Stimulated activated CD8-positive, alpha-beta memory T cell treated with anti-CD3 and anti-CD28 coated beads, Interleukin-4, amount 100 ng/mL, for 24 hours (primary cell): ENCODE data around the gene FBXL22.
"Not testable (repeated sequence)": the region's sequence is repeated elsewhere in the genome, so short reads cannot be mapped to it uniquely, and the experiment has no call there.

ENCODE experiments used
- DNase-seq: peaks from one replicate; pipeline ENCODE4 v3.0.0-alpha.2; 2020; ENCODE audit warnings: low read depth

FBXL22 gene

DNA sequence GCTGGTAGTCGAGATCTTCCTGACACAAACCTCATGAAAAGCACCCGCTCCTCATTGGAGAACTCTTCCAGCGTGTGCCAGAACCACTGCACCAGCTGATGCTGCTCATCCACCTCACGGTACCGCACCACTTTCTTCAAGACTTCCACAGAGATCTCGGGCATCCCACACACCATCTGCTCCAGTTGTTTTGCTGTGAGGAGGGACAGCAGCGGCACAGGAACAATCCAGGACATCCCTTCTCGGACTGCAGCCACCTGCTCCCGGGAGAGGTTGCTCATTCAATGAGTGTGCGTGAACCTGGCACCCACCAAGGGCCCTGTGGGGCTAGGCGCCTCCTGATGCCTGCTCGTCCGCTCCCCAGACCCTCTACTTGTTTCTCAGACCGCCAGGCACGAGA, 15.1 kb downstream of the FBXL22 start:
- DNase-seq: no peak

DNA sequence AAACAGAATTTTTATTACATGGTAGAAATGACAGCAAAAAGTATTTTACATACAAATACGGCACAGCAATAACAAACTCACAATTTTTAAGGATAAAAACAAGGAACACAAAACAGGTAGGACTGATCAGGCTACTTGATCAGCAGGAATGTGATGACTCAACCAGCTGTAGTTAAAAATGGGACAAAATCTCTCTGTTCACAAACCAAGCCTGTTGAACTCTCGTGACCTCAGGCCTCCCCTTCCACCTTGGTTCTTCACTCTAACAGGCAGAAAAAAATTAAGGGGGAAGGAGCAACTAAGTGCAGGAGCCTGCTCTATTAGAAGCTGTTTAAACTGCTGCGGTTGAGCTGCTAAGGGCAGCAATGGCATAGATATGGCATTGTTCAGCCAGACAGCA, 18.7 kb downstream of the FBXL22 start:
- no peak for DNase-seq

DNA sequence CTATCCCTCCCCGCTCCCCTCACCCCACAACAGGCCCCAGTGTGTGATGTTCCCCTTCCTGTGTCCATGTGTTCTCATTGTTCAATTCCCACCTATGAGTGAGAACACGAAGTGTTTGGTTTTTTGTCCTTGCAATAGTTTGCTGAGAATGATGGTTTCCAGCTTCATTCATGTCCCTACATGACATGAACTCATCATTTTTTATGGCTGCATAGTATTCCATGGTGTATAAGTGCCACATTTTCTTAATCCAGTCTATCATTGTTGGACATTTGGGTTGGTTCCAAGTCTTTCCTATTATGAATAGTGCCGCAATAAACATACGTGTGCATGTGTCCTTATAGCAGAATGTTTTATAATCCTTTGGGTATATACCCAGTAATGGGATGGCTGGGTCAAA, 20.0 kb downstream of the FBXL22 start:
- DNase-seq: not testable (repeated sequence)

DNA sequence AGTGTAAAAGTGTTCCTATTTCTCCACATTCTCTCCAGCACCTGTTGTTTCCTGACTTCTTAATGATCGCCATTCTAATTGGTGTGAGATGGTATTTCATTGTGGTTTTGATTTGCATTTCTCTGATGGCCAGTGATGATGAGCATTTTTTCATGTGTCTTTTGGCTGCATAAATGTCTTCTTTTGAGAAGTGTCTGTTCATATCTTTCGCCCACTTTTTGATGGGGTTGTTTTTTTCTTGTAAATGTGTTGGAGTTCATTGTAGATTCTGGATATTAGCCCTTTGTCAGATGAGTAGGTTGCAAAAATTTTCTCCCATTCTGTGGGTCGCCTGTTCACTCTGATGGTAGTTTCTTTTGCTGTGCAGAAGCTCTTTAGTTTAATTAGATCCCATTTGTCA, 20.4 kb downstream of the FBXL22 start:
- DNase-seq: not testable (repeated sequence)

DNA sequence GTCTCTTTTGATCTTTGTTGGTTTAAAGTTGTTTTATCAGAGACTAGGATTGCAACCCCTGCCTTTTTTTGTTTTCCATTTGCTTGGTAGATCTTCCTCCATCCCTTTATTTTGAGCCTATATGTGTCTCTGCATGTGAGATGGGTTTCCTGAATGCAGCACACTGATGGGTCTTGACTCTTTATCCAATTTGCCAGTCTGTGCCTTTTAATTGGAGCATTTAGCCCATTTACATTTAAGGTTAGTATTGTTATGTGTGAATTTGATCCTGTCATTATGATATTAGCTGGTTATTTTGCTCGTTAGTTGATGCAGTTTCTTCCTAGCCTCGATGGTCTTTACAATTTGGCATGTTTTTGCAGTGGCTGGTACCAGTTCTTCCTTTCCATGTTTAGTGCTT, 23.6 kb downstream of the FBXL22 start:
- not testable (repeated sequence) for DNase-seq

DNA sequence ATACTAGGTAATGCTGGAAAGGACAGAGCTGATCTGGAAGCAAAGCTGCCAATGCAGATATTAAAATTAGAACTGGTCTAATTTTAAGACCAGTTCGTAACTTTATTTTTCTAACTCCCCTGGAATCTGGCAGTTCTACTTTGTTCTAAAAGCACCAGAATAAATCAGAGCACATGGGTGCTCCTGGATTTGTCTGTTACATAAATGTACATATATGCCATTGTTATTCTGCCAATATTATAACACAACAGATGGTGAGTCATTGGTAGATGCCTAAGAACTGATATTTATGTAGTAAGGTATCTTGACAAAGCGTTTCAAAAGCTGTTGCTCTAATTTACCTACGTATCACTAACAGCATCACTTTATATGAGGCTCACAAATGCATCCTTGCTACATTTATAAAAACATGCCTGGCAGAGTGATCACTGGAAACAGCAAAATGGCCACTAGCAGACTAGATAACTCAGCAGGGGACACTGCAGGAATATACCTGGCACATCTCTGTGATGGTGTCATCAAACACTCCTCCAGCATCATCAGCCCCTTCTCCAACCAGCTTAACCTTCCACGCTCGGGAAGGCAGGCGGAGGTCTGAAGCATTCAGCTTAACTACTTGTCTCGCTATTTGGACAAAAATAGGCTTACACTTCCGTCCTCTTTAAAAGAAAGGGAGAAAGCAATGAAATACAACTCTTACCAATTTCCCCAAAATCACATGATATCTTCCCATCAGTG, 26.2 kb downstream of the FBXL22 start:
- no peak for DNase-seq

DNA sequence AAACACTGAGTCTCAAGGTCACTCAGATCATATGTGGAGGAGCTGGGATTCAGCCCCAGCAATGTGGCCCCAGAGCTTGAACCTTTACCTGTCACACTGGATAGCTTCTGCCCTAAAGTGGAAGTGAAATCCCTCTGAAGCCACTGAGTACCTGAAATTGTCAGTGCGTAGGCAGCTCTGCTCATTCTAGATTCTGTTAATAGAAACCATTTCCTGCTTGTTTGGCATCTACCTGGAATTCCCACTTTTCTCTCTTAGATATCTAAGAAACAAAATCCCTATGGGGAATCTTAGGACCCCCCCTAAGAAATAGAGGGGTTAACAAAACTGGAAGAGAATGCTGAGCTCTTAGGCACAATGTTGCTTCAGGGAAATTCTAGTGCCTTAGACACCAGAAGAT, 29.8 kb downstream of the FBXL22 start:
- no peak for DNase-seq

DNA sequence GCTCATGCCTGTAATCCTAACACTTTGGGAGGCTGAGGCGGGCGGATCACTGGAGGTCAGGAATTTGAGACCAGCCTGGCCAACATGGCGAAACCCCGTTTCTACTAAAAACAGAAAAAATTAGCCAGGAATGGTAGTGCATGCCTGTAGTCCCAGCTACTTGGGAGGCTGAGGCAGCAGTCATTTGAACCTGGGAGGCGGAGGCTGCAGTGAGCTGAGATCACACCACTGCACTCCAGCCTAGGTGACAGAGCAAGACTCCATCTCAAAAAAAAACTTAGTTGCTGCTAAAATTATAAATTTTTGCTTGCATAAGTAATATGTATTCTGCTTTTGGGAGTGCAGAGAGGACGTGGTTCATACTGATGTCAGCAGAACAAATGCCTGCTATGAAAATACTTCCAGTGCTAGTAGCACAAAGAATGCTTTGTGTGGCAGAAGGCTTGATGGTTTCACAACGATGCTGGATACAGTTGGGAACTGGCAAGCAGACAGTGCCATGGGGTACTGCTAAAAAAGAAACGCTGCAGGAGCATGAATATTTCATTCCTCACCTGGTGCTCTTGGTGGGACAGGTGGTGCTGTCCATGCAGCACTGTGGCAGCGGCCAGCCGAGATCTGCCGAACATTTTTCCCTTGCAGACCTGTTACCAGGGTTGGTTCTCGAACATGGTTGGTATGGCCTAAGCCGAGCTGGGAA, 31.1 kb downstream of the FBXL22 start:
- DNase-seq: no peak

DNA sequence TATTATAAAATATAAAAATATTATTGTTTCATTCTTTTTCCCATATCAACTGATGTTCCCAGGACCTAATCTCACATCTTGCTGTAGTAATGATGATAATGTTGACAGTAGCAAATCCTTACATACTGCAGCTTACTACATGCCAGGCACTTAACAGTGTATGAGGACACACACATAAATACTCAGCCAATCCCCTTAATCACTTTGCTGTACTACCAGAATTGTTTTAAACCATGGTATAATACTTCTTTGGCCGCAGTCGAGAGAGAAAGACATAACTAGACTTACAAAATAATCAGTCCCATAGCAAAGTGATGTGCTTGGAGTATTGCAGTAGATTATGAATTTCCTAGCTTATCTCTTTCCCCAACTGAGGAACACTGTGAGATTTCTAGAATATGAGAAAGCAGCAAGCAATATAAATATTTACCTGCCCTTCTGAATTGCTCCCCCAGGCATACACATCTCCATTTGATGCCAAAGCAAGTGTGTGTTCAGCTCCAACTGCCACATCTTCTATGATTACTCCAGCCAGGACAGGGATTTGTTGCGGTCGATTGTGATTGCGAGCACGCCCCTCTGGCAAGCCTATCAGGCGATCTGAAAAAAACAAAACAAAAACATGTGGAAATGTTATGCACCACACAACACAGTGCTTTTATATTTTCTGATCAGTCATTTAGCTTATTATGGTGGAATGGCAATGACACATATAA, 33.0 kb downstream of the FBXL22 start:
- no peak for DNase-seq

DNA sequence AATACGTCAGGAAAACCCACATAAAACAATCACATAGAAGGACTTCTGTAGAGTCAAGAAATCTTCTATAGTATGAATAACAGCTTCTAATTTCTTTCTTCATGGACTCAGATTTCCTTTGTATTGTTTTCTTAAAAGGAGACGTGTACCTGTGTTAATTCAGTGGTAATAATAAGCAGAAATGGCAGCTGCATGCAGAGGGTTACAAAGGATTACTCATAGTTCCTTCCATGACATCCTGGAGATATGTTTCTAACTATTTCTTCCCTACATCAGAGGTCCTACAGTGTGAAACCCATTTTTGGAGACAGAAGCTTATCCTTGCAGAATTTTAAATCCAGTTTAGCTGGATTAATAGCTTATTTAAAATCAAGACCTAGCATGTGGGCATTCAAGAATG, 36.1 kb downstream of the FBXL22 start:
- DNase-seq: no peak

DNA sequence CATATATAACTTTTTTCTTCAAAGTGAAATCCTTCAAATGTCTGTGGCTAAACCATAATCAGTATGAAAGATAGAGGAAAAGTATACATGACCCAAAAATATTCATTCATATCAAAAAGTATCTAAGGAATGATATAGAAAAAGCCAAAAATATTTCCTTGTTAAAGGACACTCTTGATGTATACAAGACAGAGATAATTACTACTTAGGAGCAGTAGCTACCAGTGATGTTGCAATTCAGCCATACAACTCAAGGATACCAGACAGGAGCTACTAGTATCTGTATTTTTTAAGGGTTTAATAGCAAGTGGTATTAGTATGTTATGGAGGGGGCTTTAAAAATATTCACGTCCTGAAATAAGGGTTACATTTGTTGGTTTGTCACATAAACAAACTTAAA, 37.0 kb downstream of the FBXL22 start:
- DNase-seq: no peak

DNA sequence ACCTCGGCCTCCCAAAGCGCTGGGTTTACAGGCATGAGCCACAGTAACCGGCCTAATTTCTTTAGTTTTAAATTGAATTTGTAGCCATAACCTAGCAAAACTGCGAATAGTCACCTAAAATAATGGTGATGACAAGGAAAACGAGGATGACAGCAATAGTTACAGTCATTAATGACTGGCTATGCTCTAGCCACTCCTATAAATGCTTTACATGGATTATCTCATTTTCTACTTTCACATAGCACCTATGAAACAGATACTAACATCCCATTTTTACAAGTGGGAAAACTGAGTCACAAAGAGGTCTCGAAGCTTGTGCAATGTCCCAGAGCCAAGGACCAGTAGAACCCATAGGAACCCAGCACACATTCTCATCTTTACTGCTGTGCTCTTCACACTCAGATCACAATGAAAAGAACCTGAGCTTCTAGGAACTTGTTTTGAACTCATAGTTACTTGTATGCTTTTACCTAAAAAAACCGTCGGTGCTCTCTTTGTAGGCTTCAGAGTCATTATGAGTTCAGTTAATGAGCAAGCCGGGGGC, 39.4 kb downstream of the FBXL22 start:
- no peak for DNase-seq

DNA sequence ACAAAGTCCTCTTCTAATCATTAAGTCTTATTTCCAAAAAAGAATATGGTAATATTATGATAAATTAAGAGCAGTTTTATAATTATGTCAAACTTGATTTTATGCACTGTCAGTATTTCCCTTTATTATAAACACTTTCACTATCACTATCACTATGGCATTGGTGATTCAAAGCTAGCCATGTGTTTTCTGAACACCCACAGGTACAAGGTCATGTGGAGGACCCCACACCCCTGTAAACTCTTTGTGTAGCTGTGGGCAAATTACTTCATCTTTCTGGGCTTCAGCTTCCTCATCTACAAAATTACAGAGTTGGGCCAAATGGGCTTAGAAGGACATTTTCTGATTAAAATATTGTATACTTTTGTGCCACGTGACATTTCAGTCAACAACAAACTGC, 41.7 kb downstream of the FBXL22 start:
- no peak for DNase-seq

DNA sequence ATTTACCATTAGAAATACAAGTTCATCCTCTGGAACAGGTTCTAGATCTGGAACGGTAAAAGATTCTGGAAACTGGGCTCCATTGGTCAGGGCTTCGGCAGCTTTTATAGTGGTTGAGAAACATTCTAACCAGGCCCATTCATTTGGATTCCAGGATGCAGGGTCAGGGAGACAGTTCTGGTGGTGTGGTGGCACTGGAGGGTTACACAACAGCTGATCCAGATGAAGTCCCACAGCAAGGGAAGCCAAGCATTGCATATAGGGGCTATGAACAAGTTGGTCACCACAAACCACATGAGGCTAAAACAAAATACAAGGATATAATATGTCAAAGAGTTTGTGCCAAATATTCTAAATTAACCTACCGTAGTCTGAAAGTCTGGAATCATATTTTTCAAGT, 43.0 kb downstream of the FBXL22 start:
- no peak for DNase-seq
